Measurements from ENCODE around the gene KLK7. TPM values are rescaled to one million over a fixed set of nuclear protein-coding genes. Genes with fewer than 3 reads are reported as not detected.

The KLK7 gene
- total and polyA plus RNA-seq, 2 of the 4 experiments (the other 2 are of a cell fraction) = not detected

DNA sequence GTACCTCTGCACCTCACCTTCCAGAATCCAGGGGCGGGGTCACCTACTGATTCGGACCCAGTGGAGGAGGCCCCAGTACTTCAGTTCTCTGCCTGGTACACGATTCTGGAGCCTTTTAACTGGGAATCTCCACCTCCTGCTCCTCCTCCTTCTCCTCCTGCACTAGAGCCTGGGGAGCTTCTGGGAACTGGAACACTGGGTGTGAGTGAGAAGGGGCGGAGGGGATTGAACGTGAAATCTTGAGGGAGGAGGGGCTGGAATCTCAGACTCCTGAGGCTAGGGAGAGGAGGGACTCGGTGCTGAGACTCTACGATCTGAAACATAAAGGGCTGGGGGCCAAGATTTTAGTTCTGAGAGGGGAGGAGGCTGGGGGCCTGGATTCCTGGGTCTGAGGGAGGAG lies 17.8 kb upstream of the KLK7 start, which contains the start of gene KLK8:
TSS of gene KLK8 (minus strand) at position 90 of the 400 bp plus-strand sequence. CDS start 437 bp downstream, outside the sequence.
- no peak within 1 kb of the TSS for H4K8ac ChIP-seq (ENCODE audit: low read depth in 2 of 2, low read length in 2 of 2)
- CTCF ChIA-PET = no interaction called here
- no peak within 1 kb of the TSS for H3K4me2 ChIP-seq (ENCODE audit: low read depth, low read length)
- H3K36me3 ChIP-seq (ENCODE audit: control insufficient read depth, insufficient read depth, low read length) = no peaks in the 10 kb centered on the region
- H4K91ac ChIP-seq (ENCODE audit: insufficient read depth, low read depth, low read length) = no peak within 1 kb of the TSS
- H2BK20ac ChIP-seq (ENCODE audit: low read depth, low read length) = no peak within 1 kb of the TSS
- H3K27ac ChIP-seq (ENCODE audit: insufficient read depth, low read length) = no peak within 1 kb of the TSS
- WGBS, 2 experiments (ENCODE audit: extremely low coverage in 2 of 2, insufficient read length in 1 of 2) = 13% methylated on average over 3 of the region's 7 CpGs; no CpG with 5 or more reads in 1 of the 2 experiments
- dilution Hi-C loops (cut with HindIII; ENCODE audit: low sequenced_read_pairs, unreplicated experiment) = no loop called here
- ATAC-seq (ENCODE audit: low read depth) = no peak
- no peak within 1 kb of the TSS for H2BK15ac ChIP-seq (ENCODE audit: low read depth, low read length)
- DNase-seq = no peak
- H2AFZ ChIP-seq (replicated peaks; ENCODE audit: low read length, poor library complexity) = no peak within 1 kb of the TSS
- H4K5ac ChIP-seq (ENCODE audit: low read depth, low read length) = no peak within 1 kb of the TSS
- in situ Hi-C loops (cut with MboI; ENCODE audit: low sequenced_read_pairs) = no loop called here
- H3K9me1 ChIP-seq (ENCODE audit: insufficient read depth, low read length) = no peaks in the 10 kb centered on the region
- no peaks in the 10 kb centered on the region for H3K27me3 ChIP-seq (ENCODE audit: control insufficient read depth, insufficient read depth, low read length)
- no peak within 1 kb of the TSS for H3K4me3 ChIP-seq (ENCODE audit: insufficient read depth, low read depth, low read length)
- H3K4ac ChIP-seq (ENCODE audit: low read depth, low read length) = no peak within 1 kb of the TSS
- H3K9ac ChIP-seq (ENCODE audit: low read depth, low read length) = no peak within 1 kb of the TSS
- intact Hi-C loops (cut with micrococcal nuclease) = no loop called here
- no TSS peak for BruUV-seq (replicated peaks)
- no peak within 1 kb of the TSS for H3K14ac ChIP-seq (replicated peaks; ENCODE audit: low read depth, low read length)
- H2AK9ac ChIP-seq (replicated peaks; ENCODE audit: low read depth, low read length, poor library complexity) = no peak within 1 kb of the TSS
- no peaks in the 10 kb centered on the region for H3K79me1 ChIP-seq (ENCODE audit: low read depth in 1 of 2, low read length in 2 of 2)
- H2BK120ac ChIP-seq (ENCODE audit: low read depth, low read length) = no peak within 1 kb of the TSS
- H2BK5ac ChIP-seq (ENCODE audit: low read depth, low read length, poor library complexity, severe bottlenecking) = no peak within 1 kb of the TSS
- no peak within 1 kb of the TSS for H3K18ac ChIP-seq (ENCODE audit: low read depth, low read length)
- H3K9me3 ChIP-seq (ENCODE audit: control insufficient read depth, insufficient read depth, low read length) = peaks cover 14% of the 10 kb centered on the region
- no peak within 1 kb of the TSS for H2AK5ac ChIP-seq (ENCODE audit: low read depth, low read length)
- H3K56ac ChIP-seq (ENCODE audit: extremely low read depth, insufficient read depth, low read length) = no peak within 1 kb of the TSS
- no peaks in the 10 kb centered on the region; the same call in 1 of the 2 replicates for H4K20me1 ChIP-seq (ENCODE audit: insufficient read depth, low read length)
- H3K4me1 ChIP-seq (ENCODE audit: control insufficient read depth, insufficient read depth, low read length) = no peaks in the 10 kb centered on the region
- POLR2A ChIA-PET (ENCODE audit: unreplicated experiment) = no interaction called here
- TF ChIP-seq SMC3 (IDR thresholded peaks at IDR 0.05; ENCODE audit: low read depth, low read length) (no peak), CHD1 (IDR thresholded peaks at IDR 0.05; ENCODE audit: low read depth, low read length) (no peak), MAZ (IDR thresholded peaks at IDR 0.05; ENCODE audit: borderline replicate concordance, low read depth, low read length) (no peak), MXI1 (IDR thresholded peaks at IDR 0.05; ENCODE audit: borderline replicate concordance, low read depth, low read length) (no peak), RFX5 (IDR thresholded peaks at IDR 0.05; ENCODE audit: low read depth, low read length) (no peak), NFE2L2 (IDR thresholded peaks at IDR 0.05; ENCODE audit: low read depth, low read length) (no peak), CEBPB (IDR thresholded peaks at IDR 0.05; ENCODE audit: low read depth, low read length) (no peak), FOS (IDR thresholded peaks at IDR 0.05; ENCODE audit: low read depth, low read length) (no peak), BHLHE40 (IDR thresholded peaks at IDR 0.05; ENCODE audit: low read depth, low read length) (no peak), POLR2A (IDR thresholded peaks at IDR 0.05; ENCODE audit: low read depth, low read length) (no peak), RCOR1 (IDR thresholded peaks at IDR 0.05; ENCODE audit: insufficient replicate concordance, low read length) (no peak), MAFK (IDR thresholded peaks at IDR 0.05; ENCODE audit: low read depth, low read length) (no peak), RAD21 (IDR thresholded peaks at IDR 0.05; ENCODE audit: low read length) (no peak)
- TF ChIP-seq, protein P1, sequence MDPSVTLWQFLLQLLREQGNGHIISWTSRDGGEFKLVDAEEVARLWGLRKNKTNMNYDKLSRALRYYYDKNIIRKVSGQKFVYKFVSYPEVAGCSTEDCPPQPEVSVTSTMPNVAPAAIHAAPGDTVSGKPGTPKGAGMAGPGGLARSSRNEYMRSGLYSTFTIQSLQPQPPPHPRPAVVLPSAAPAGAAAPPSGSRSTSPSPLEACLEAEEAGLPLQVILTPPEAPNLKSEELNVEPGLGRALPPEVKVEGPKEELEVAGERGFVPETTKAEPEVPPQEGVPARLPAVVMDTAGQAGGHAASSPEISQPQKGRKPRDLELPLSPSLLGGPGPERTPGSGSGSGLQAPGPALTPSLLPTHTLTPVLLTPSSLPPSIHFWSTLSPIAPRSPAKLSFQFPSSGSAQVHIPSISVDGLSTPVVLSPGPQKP (IDR thresholded peaks at IDR 0.05; ENCODE audit: borderline replicate concordance, low read depth, low read length) = no peak
- TF ChIP-seq, protein P2, sequence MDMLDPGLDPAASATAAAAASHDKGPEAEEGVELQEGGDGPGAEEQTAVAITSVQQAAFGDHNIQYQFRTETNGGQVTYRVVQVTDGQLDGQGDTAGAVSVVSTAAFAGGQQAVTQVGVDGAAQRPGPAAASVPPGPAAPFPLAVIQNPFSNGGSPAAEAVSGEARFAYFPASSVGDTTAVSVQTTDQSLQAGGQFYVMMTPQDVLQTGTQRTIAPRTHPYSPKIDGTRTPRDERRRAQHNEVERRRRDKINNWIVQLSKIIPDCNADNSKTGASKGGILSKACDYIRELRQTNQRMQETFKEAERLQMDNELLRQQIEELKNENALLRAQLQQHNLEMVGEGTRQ (IDR thresholded peaks at IDR 0.05; ENCODE audit: low read depth, low read length) = no peak
- TF ChIP-seq, protein P3, sequence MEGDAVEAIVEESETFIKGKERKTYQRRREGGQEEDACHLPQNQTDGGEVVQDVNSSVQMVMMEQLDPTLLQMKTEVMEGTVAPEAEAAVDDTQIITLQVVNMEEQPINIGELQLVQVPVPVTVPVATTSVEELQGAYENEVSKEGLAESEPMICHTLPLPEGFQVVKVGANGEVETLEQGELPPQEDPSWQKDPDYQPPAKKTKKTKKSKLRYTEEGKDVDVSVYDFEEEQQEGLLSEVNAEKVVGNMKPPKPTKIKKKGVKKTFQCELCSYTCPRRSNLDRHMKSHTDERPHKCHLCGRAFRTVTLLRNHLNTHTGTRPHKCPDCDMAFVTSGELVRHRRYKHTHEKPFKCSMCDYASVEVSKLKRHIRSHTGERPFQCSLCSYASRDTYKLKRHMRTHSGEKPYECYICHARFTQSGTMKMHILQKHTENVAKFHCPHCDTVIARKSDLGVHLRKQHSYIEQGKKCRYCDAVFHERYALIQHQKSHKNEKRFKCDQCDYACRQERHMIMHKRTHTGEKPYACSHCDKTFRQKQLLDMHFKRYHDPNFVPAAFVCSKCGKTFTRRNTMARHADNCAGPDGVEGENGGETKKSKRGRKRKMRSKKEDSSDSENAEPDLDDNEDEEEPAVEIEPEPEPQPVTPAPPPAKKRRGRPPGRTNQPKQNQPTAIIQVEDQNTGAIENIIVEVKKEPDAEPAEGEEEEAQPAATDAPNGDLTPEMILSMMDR (conservative IDR thresholded peaks at IDR 0.05; ENCODE audit: low read depth, low read length) = no peak
- H3K23ac ChIP-seq (ENCODE audit: low read depth, low read length) = no peak within 1 kb of the TSS
